PC-3 (cell line): ENCODE results near the gene FGFRL1. TPM values are rescaled to one million over a fixed set of nuclear protein-coding genes. Genes with fewer than 3 reads are reported as not detected.

Experiments used
- ATAC-seq: fragments of 200-7000 bp; cut with Tn5 transposase; 2 replicates; pipeline ENCODE4 v1.9.1; 2020; ENCODE audit warnings: mild to moderate bottlenecking, moderate library complexity
- BruUV-seq: library from RNA; stranded (reverse); fragments of 400-500 nt; replicated peaks from 2 replicates; lab custom pipeline; 2021; lab: Mats Ljungman, UMichigan
- CTCF ChIA-PET: fragments of 300-600 bp; sonication (Branson Sonifier 250); formaldehyde crosslinking; loops from one replicate; lab custom pipeline; 2022; ENCODE audit warnings: antibody characterized with exemption; lab: Charles Lee
- POLR2A ChIA-PET: fragments of 300-600 bp; sonication (Branson Sonifier 250); formaldehyde crosslinking; loops from one replicate; lab custom pipeline; 2022; ENCODE audit warnings: antibody characterized with exemption; ENCODE audit not compliant: unreplicated experiment; lab: Charles Lee
- DNase-seq: peaks from one replicate; pipeline ENCODE4 v3.0.0-alpha.2; 2015
- H2AFZ ChIP-seq: fragments of 300-600 bp; sonication (generic); 2 replicates; pipeline ENCODE4 v1.6.0; 2016; ENCODE audit warnings: antibody characterized with exemption, low read length
- H3F3A ChIP-seq: fragments of 300-600 bp; sonication (generic); one replicate; pipeline ENCODE4 v1.6.0; 2017; ENCODE audit warnings: antibody characterized with exemption, low read length, control low read depth, mild to moderate bottlenecking; ENCODE audit not compliant: unreplicated experiment
- H3K27ac ChIP-seq: fragments of 300-600 bp; sonication (generic); 2 replicates; pipeline ENCODE4 v1.5.1; 2016; ENCODE audit warnings: mild to moderate bottlenecking, low read length
- H3K27me3 ChIP-seq: fragments of 300-600 bp; sonication (generic); 2 replicates; pipeline ENCODE4 v1.6.1; 2016; ENCODE audit warnings: low read length, mixed read lengths
- H3K36me3 ChIP-seq: fragments of 300-600 bp; sonication (generic); 2 replicates; pipeline ENCODE4 v1.6.1; 2016; ENCODE audit warnings: low read depth, mixed run types, low read length, mixed read lengths
- H3K4me1 ChIP-seq: fragments of 300-600 bp; sonication (generic); 2 replicates; pipeline ENCODE4 v1.5.1; 2016; ENCODE audit warnings: low read length; ENCODE audit not compliant: insufficient read depth
- H3K4me2 ChIP-seq: fragments of 300-600 bp; sonication (generic); 2 replicates; pipeline ENCODE4 v1.6.0; 2016; ENCODE audit warnings: low read length
- H3K4me3 ChIP-seq: fragments of 300-600 bp; sonication (generic); 2 replicates; pipeline ENCODE4 v1.5.1; 2016; ENCODE audit warnings: mild to moderate bottlenecking, low read length, mixed read lengths
- H3K79me2 ChIP-seq: fragments of 300-600 bp; sonication (generic); 2 replicates; pipeline ENCODE4 v1.6.1; 2017; ENCODE audit warnings: low read length, mixed read lengths
- H3K9ac ChIP-seq: fragments of 300-600 bp; sonication (generic); 2 replicates; pipeline ENCODE4 v1.6.0; 2016; ENCODE audit warnings: mild to moderate bottlenecking, low read length
- H3K9me2 ChIP-seq: fragments of 300-600 bp; sonication (generic); replicated peaks from 2 replicates; pipeline ENCODE4 v1.6.1; 2016; ENCODE audit warnings: mixed run types, low read length, mixed read lengths
- H3K9me3 ChIP-seq: fragments of 300-600 bp; sonication (generic); 2 replicates; pipeline ENCODE4 v1.6.1; 2016; ENCODE audit warnings: low read length, mixed read lengths
- H4K20me1 ChIP-seq: fragments of 300-600 bp; sonication (generic); 2 replicates; pipeline ENCODE4 v1.6.1; 2016; ENCODE audit warnings: low read length, mixed read lengths
- CTCF ChIP-seq: fragments of 300-600 bp; sonication (generic); conservative IDR thresholded peaks from 2 replicates; pipeline ENCODE4 v1.5.1; 2017; ENCODE audit warnings: antibody characterized with exemption, low read depth, mild to moderate bottlenecking, low read length
- EZH2 ChIP-seq: fragments of 300-600 bp; sonication (generic); IDR thresholded peaks from one replicate; pipeline ENCODE4 v1.6.1; 2017; ENCODE audit warnings: antibody characterized with exemption, mild to moderate bottlenecking, low read length; ENCODE audit not compliant: unreplicated experiment
- EZH2phosphoT487 ChIP-seq: fragments of 300-600 bp; sonication (generic); IDR thresholded peaks from 2 replicates; pipeline ENCODE4 v1.6.1; 2018; ENCODE audit warnings: mild to moderate bottlenecking, antibody characterized with exemption, low read length, borderline replicate concordance
- intact Hi-C: fragments of 100-400 bp; cut with micrococcal nuclease; formaldehyde crosslinking; loops from 2 replicates; pipeline ENCODE4 v1.9.0; 2023
- total RNA-seq: library from RNA; depleted of rRNA; stranded (reverse); fragments of >200 nt; gene quantifications from 2 replicates; pipeline ENCODE4 v1.2.3, GENCODE V29; 2014

FGFRL1 gene
- total RNA-seq, 1 experiment from 2014 or later: 31.2 TPM

GRCh38 chr4:1027219-1027914 lies 15.9 kb downstream of the FGFRL1 start:
- no peak overlapping the region for H3K9ac ChIP-seq
- ChIA-PET CTCF (no interaction called here), POLR2A (no interaction called here)
- H3K27me3 ChIP-seq: no peaks in the 10 kb centered on the region
- no peaks in the 10 kb centered on the region for H3F3A ChIP-seq
- H3K4me3 ChIP-seq: no peak overlapping the region
- no peaks in the 10 kb centered on the region; the same call in 1 of the 2 replicates for H3K4me1 ChIP-seq
- no peak overlapping the region for H2AFZ ChIP-seq
- H3K4me2 ChIP-seq: no peak overlapping the region
- intact Hi-C loops: no loop called here
- H3K36me3 ChIP-seq: no peaks in the 10 kb centered on the region
- no peaks in the 10 kb centered on the region for H3K79me2 ChIP-seq
- TF ChIP-seq EZH2 (no peak), CTCF (no peak), EZH2phosphoT487 (no peak)
- no peaks in the 10 kb centered on the region for H3K9me3 ChIP-seq
- no peak overlapping the region for H3K27ac ChIP-seq
- DNase-seq: no peak
- no peak for ATAC-seq
- no TSS peak for BruUV-seq
- no peaks in the 10 kb centered on the region for H4K20me1 ChIP-seq
- no peaks in the 10 kb centered on the region for H3K9me2 ChIP-seq

- no peaks in the 10 kb centered on the region for H3K27me3 ChIP-seq
- CTCF ChIA-PET: no interaction called here
- ATAC-seq: no peak
These were observed 16.5 kb downstream of the FGFRL1 start for GRCh38 chr4:1027915-1028238.

More at GRCh38 chr4:1027915-1028238, 16.5 kb downstream of the FGFRL1 start:
- H3K4me1 ChIP-seq: no peaks in the 10 kb centered on the region; the same call in 1 of the 2 replicates
- no peaks in the 10 kb centered on the region for H3K36me3 ChIP-seq
- no peak for DNase-seq
- POLR2A ChIA-PET: no interaction called here
- no peaks in the 10 kb centered on the region for H4K20me1 ChIP-seq
- no peak overlapping the region for H3K4me3 ChIP-seq
- no peak overlapping the region for H3K4me2 ChIP-seq
- no peak for TF ChIP-seq EZH2
- no peak for TF ChIP-seq CTCF
- TF ChIP-seq EZH2phosphoT487: no peak
- H2AFZ ChIP-seq: no peak overlapping the region
- H3K79me2 ChIP-seq: no peaks in the 10 kb centered on the region
- no peak overlapping the region for H3K27ac ChIP-seq
- H3K9ac ChIP-seq: no peak overlapping the region
- no TSS peak for BruUV-seq
- H3K9me2 ChIP-seq: no peaks in the 10 kb centered on the region
- no peaks in the 10 kb centered on the region for H3F3A ChIP-seq
- H3K9me3 ChIP-seq: no peaks in the 10 kb centered on the region
- intact Hi-C loops: no loop called here
